ENCODE data around the gene MYO7A.

The MYO7A gene

DNA sequence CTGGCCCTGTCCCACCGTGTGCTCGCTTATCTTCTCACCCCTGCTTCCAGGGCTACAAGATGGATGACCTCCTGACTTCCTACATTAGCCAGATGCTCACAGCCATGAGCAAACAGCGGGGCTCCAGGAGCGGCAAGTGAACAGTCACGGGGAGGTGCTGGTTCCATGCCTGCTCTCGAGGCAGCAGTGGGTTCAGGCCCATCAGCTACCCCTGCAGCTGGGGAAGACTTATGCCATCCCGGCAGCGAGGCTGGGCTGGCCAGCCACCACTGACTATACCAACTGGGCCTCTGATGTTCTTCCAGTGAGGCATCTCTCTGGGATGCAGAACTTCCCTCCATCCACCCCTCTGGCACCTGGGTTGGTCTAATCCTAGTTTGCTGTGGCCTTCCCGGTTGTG, 86.5 kb downstream of the MYO7A start:
- Histone ChIP-seq H3K9me2 (replicated peaks; ENCODE audit: control insufficient read depth, low read length) (no peaks in the 10 kb centered on the region), H3K27ac (ENCODE audit: low read depth, low read length) (no peak overlapping the region), H4K20me1 (ENCODE audit: control insufficient read depth, insufficient read depth, low read depth, low read length) (no peaks in the 10 kb centered on the region), H3K9me3 (ENCODE audit: control insufficient read depth, insufficient read depth, low read length) (no peaks in the 10 kb centered on the region), H3K4me3 (ENCODE audit: low read length) (no peak overlapping the region), H3K36me3 (ENCODE audit: control insufficient read depth, low read length) (no peaks in the 10 kb centered on the region), H3F3A (ENCODE audit: control insufficient read depth, insufficient read depth) (no peaks in the 10 kb centered on the region), H3K4me1 (ENCODE audit: control insufficient read depth, low read length) (no peaks in the 10 kb centered on the region), H3K4me2 (ENCODE audit: low read length) (no peak overlapping the region), H3K79me2 (ENCODE audit: control insufficient read depth, low read length) (no peaks in the 10 kb centered on the region), H3K27me3 (ENCODE audit: control insufficient read depth, low read length) (no peaks in the 10 kb centered on the region)
- no peak for TF ChIP-seq EZH2phosphoT487 (IDR thresholded peaks at IDR 0.05; ENCODE audit: borderline replicate concordance, low read length)
- TF ChIP-seq, protein P1, sequence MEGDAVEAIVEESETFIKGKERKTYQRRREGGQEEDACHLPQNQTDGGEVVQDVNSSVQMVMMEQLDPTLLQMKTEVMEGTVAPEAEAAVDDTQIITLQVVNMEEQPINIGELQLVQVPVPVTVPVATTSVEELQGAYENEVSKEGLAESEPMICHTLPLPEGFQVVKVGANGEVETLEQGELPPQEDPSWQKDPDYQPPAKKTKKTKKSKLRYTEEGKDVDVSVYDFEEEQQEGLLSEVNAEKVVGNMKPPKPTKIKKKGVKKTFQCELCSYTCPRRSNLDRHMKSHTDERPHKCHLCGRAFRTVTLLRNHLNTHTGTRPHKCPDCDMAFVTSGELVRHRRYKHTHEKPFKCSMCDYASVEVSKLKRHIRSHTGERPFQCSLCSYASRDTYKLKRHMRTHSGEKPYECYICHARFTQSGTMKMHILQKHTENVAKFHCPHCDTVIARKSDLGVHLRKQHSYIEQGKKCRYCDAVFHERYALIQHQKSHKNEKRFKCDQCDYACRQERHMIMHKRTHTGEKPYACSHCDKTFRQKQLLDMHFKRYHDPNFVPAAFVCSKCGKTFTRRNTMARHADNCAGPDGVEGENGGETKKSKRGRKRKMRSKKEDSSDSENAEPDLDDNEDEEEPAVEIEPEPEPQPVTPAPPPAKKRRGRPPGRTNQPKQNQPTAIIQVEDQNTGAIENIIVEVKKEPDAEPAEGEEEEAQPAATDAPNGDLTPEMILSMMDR (IDR thresholded peaks at IDR 0.05; ENCODE audit: low read depth, low read length, poor library complexity, severe bottlenecking) = no peak

DNA sequence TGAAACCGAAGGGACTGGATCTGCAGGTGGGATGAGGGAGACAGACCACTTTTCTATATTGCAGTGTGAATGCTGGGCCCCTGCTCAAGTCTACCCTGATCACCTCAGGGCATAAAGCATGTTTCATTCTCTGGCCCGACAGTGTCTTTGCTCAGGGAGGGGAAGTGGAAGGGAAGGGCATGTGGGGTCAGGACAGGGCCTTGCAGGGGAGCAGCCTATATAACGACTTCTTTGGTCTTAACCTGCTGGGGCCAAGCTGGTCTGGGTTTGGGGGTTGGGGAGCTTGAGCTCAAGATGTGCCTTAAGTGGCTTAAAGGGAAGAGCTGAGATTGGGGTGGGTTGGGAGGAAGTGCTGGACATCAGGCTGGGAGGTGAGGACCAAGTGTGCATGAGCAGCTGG, 87.1 kb downstream of the MYO7A start:
- no peaks in the 10 kb centered on the region for H3K79me2 ChIP-seq (ENCODE audit: control insufficient read depth, low read length)
- no peaks in the 10 kb centered on the region for H4K20me1 ChIP-seq (ENCODE audit: control insufficient read depth, insufficient read depth, low read depth, low read length)
- no peaks in the 10 kb centered on the region for H3K4me1 ChIP-seq (ENCODE audit: control insufficient read depth, low read length)
- H3K4me2 ChIP-seq (ENCODE audit: low read length) = no peak overlapping the region
- no peaks in the 10 kb centered on the region for H3F3A ChIP-seq (ENCODE audit: control insufficient read depth, insufficient read depth)
- no peaks in the 10 kb centered on the region for H3K36me3 ChIP-seq (ENCODE audit: control insufficient read depth, low read length)
- H3K9me2 ChIP-seq (replicated peaks; ENCODE audit: control insufficient read depth, low read length) = no peaks in the 10 kb centered on the region
- H3K27me3 ChIP-seq (ENCODE audit: control insufficient read depth, low read length) = no peaks in the 10 kb centered on the region
- no peak overlapping the region for H3K4me3 ChIP-seq (ENCODE audit: low read length)
- H3K9me3 ChIP-seq (ENCODE audit: control insufficient read depth, insufficient read depth, low read length) = no peaks in the 10 kb centered on the region
- no peak overlapping the region for H3K27ac ChIP-seq (ENCODE audit: low read depth, low read length)
- TF ChIP-seq, protein P1 (IDR thresholded peaks at IDR 0.05; ENCODE audit: low read depth, low read length, poor library complexity, severe bottlenecking) = no peak
- no peak for TF ChIP-seq EZH2phosphoT487 (IDR thresholded peaks at IDR 0.05; ENCODE audit: borderline replicate concordance, low read length)

DNA sequence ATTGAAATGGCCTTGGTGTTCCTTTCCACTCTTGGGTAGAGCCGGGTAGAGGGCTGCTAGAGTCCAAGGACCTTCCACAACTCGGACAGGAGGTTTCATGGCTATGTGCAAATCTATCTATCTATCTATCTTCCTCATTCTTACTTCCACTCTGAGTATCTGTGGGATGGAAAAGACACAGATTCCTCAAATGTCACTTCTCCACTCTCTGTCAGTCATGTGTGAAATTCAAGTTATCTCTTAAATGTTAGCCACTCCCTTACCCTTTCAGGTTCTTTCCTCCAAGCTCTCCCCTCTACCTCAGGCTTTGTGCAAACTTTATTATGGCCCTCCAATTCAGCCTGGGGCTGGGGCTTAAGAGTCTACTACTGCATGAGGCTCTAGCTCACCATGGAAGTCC, 89.1 kb downstream of the MYO7A start:
- Histone ChIP-seq H3K9me2 (replicated peaks; ENCODE audit: control insufficient read depth, low read length) (no peaks in the 10 kb centered on the region), H3K4me1 (ENCODE audit: control insufficient read depth, low read length) (no peaks in the 10 kb centered on the region), H3K9me3 (ENCODE audit: control insufficient read depth, insufficient read depth, low read length) (no peaks in the 10 kb centered on the region), H3K79me2 (ENCODE audit: control insufficient read depth, low read length) (no peaks in the 10 kb centered on the region), H3K4me3 (ENCODE audit: low read length) (no peak overlapping the region), H4K20me1 (ENCODE audit: control insufficient read depth, insufficient read depth, low read depth, low read length) (no peaks in the 10 kb centered on the region), H3K27me3 (ENCODE audit: control insufficient read depth, low read length) (no peaks in the 10 kb centered on the region), H3F3A (ENCODE audit: control insufficient read depth, insufficient read depth) (no peaks in the 10 kb centered on the region), H3K27ac (ENCODE audit: low read depth, low read length) (no peak overlapping the region), H3K36me3 (ENCODE audit: control insufficient read depth, low read length) (no peaks in the 10 kb centered on the region), H3K4me2 (ENCODE audit: low read length) (no peak overlapping the region)
- TF ChIP-seq, protein P1 (IDR thresholded peaks at IDR 0.05; ENCODE audit: low read depth, low read length, poor library complexity, severe bottlenecking) = no peak
- no peak for TF ChIP-seq EZH2phosphoT487 (IDR thresholded peaks at IDR 0.05; ENCODE audit: borderline replicate concordance, low read length)

DNA sequence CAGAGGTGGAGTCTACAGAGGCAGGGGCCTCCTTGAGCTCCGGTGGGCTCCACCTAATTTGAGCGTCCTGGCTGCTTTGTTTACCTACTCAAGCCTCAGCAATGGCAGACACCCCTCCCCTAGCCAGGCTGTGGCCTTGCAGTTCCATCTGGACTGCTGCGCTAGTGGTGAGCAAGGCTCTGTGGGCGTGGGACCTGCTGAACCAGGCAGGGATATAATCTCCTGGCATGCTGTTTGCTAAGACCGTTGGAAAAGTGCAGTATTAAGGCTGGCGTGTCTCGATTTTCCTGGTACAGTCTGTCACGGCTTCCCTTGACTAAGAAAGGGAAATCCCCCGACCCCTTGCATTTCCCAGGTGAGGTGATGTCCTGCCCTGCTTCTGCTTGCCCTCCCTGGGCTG, 95.8 kb downstream of the MYO7A start:
- Histone ChIP-seq H4K20me1 (ENCODE audit: control insufficient read depth, insufficient read depth, low read depth, low read length) (no peaks in the 10 kb centered on the region), H3K4me2 (ENCODE audit: low read length) (no peak overlapping the region), H3K27ac (ENCODE audit: low read depth, low read length) (no peak overlapping the region)

More for the DNA sequence above, 95.8 kb downstream of the MYO7A start:
- Histone ChIP-seq H3K36me3 (ENCODE audit: control insufficient read depth, low read length) (no peaks in the 10 kb centered on the region), H3K4me1 (ENCODE audit: control insufficient read depth, low read length) (no peaks in the 10 kb centered on the region), H3F3A (ENCODE audit: control insufficient read depth, insufficient read depth) (no peaks in the 10 kb centered on the region), H3K4me3 (ENCODE audit: low read length) (no peak overlapping the region), H3K9me3 (ENCODE audit: control insufficient read depth, insufficient read depth, low read length) (no peaks in the 10 kb centered on the region), H3K9me2 (replicated peaks; ENCODE audit: control insufficient read depth, low read length) (no peaks in the 10 kb centered on the region), H3K79me2 (ENCODE audit: control insufficient read depth, low read length) (no peaks in the 10 kb centered on the region), H3K27me3 (ENCODE audit: control insufficient read depth, low read length) (peaks cover 6% of the 10 kb centered on the region; the same call in 1 of the 2 replicates)
- TF ChIP-seq, protein P1 (IDR thresholded peaks at IDR 0.05; ENCODE audit: low read depth, low read length, poor library complexity, severe bottlenecking) = no peak
- no peak for TF ChIP-seq EZH2phosphoT487 (IDR thresholded peaks at IDR 0.05; ENCODE audit: borderline replicate concordance, low read length)
